HG03558 (cell line): ENCODE data around the gene EPHB1.

ENCODE experiments used
- ATAC-seq: cut with Tn5 transposase; IDR thresholded peaks from one replicate; pipeline ENCODE4 v1.9.1; 2021; ENCODE audit warnings: moderate number of reproducible peaks; ENCODE audit not compliant: unreplicated experiment; ENCODE audit errors: extremely low read depth

The EPHB1 gene

DNA sequence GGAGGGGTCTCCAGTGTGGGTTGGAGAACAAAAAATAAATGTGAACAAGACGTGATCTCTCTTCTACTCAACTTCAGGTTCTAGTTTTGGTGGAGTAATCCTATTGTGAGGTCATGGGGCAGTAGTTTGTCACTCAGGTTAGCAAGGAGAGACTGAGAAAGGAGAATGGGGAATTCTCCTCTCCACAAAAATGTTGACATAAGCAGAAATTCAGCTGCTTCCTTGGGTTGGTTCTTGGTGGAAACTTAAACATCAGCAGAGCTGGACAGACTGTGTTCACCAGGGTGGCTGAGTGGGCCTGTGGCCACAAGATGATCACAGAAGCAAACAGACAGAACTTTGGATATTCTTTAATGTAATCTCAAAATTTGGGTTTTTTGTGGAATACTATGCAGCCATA lies 78.7 kb downstream of the EPHB1 start:
- ATAC-seq = no peak

GRCh38 chr3:134874737-134875413 lies 79.8 kb downstream of the EPHB1 start:
- ATAC-seq = no peak

GRCh38 chr3:134876836-134877235 lies 81.8 kb downstream of the EPHB1 start:
- no peak for ATAC-seq

- ATAC-seq = no peak
Measured at GRCh38 chr3:134877788-134878187, 82.7 kb downstream of the EPHB1 start.

DNA sequence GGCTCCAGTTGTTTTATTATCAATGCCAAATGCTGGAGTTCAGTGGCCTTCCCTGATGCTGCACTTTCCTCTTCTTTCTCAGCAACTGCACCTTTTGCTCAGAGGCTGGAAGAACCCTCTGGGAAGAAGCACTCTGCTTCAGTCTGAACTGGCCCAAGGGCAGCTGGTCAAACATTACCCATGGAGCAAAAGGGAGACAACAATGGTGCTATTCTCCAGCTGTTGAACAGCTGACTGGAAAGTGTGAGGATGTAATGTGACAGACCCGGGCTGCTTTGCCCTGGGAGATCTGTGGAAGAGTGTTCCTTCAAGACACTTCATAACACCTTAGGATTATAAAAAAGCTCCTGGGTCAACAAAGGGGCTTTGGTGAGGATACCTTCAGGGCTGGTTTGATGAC lies 84.9 kb downstream of the EPHB1 start:
- ATAC-seq = no peak

GRCh38 chr3:134880431-134880830 lies 85.4 kb downstream of the EPHB1 start:
- no peak for ATAC-seq

DNA sequence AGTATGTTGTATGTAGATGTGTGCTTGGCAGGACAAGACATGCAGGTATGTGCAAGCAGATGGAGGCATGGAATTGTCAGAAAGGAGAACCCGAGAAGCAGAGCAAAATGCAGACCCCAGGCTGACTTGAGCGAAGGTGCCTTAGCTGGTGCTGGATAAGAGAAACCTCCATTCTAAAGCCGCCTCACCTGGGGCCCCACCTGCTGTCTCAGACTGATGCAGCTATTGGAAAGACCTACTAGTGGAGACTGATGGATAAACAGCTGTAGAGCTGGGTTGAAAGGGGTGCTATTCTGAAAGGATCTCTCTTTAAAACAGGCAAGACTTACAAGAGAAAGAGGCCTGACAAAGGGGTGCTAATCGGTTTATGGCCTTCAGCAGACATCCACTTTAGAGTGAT lies 86.2 kb downstream of the EPHB1 start:
- no peak for ATAC-seq

DNA sequence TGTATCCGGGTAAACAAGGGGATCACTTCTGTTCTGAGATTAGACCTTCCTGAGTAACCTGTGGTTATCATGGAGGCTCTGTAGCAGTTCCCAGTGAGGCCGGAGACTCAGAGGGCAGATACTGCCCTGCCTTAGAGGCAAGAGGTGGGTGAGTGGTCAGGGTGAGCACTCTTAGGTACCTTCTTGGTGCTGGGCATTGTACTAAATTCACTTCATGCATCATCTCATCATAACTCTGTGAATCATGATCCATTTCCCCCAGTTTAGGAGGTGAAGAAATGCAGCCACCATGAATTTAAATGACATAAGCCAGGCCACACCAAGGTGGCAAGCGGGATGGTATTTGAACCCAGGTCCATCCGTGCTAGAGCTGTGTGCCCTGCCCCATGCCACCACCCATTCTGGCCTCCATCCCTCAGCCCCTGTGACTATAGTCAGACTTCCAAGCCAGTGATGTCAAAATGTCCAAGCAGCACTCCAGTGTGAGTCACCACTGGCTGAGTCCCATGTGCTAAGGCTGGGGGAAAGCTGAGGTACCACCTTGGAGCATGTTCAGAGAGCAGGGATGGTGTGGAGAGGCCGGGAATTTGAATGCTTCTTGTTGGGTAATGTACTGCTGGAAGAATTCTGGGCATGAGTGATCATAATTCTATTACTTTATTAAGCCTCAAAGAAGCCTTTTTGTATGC lies 88.8 kb downstream of the EPHB1 start:
- no peak for ATAC-seq

DNA sequence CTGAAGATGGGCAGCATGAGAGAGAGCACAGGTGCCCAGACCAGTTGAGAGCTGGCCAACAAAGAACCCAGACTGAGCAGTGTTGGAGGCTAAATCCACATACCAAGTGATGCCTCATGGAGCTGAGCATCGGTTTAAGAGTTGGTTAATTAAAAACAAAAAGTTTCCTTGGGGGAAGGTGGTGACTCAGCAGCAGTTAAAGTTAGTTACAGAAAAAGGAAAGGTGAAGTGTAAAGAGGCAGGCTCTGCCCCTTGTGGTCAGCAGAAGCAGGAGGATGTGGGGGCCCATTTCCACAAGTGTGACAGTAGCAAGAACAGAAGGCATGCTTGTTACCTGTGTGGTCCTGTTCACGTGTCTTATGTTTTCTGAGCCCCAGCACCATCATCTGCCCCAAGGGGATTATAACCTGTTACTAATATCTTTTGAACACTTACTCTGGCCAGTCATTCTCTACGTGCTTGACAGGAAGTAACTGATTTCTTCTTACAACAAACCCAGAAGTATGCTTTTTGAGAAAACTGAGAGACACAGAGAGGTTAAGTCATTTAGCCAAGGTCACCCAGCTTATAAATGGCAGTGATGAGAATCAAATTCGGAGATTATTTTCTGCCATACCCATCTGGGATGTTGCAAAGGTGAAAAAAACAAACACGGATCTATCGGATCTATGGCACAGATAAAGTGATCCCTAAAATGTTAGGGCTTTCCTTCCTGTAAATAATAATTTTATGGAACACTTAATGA lies 91.0 kb downstream of the EPHB1 start:
- peak; percentile 90 for ATAC-seq

DNA sequence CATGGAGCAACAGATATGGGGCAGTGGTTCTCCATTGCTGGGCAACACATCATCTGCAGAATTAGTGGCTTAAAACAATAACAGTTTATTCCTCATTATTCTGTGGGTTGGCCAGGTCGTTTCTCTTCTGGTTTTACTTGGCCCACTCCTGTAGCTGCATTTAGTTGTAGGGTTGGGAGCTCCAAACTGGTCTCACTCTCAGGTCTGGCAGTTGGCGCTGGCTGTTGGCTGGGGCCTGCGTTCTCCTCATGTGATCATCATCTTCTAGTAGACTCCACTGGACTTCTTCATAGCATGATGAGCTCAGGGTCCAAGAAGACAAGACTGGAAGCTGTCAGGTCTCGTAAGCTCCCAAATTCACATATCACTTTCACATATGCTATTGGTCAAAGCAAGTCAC lies 91.9 kb downstream of the EPHB1 start:
- ATAC-seq = no peak

- ATAC-seq = no peak
Measured at GRCh38 chr3:134887536-134887935, 92.5 kb downstream of the EPHB1 start.

GRCh38 chr3:134892326-134892725 lies 97.3 kb downstream of the EPHB1 start:
- no peak for ATAC-seq

DNA sequence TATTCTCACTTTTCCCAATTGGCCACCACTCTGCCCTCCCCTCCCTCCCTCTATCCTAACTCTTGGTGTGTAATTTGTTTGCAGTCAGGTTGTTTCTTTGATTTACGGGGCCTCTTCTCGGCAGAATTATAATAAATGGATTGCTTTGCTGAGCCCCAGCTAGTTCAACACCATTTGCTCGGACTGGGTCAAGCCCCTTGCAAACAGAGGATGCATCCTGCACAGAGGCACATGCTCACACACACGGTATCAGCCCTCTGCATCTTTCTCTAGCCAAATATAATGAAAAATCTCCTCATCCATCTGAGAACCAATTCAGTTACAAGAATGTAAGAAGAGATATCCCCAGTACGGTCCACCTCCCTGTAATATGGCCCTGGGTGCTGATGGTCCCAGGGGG lies 97.7 kb downstream of the EPHB1 start:
- no peak for ATAC-seq

- no peak for ATAC-seq
Measured at GRCh38 chr3:134894533-134894932, 99.5 kb downstream of the EPHB1 start.

DNA sequence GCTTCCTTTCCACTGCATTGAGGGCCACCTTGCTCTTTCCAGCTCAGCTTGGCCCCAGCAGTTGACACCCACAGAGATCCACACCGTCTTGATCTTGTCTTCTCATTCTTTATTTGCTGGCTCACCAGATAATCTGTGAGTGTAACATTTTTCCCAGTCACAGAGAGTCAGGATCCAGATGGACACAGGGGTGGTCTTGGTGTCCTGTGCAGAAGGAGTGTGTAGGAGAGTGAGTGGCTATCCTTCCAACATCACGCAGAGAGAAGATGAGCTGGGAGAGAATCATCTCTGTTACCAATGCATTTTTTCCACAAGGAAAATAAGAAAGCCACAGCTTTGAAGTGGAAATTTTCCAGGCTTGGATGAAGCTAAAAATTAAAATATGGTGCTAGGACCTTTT lies 100.1 kb downstream of the EPHB1 start:
- ATAC-seq = no peak

GRCh38 chr3:134896141-134896540 lies 101.1 kb downstream of the EPHB1 start:
- no peak for ATAC-seq

- no peak for ATAC-seq
Measured at GRCh38 chr3:134896696-134897095, 101.6 kb downstream of the EPHB1 start.

- no peak for ATAC-seq
Measured at GRCh38 chr3:134897391-134898141, 102.5 kb downstream of the EPHB1 start.

GRCh38 chr3:134898181-134898754 lies 103.2 kb downstream of the EPHB1 start:
- ATAC-seq = no peak

- no peak for ATAC-seq
Measured at GRCh38 chr3:134899786-134900185, 104.7 kb downstream of the EPHB1 start.
